ENCODE results near the gene SEZ6L.

The SEZ6L gene

DNA sequence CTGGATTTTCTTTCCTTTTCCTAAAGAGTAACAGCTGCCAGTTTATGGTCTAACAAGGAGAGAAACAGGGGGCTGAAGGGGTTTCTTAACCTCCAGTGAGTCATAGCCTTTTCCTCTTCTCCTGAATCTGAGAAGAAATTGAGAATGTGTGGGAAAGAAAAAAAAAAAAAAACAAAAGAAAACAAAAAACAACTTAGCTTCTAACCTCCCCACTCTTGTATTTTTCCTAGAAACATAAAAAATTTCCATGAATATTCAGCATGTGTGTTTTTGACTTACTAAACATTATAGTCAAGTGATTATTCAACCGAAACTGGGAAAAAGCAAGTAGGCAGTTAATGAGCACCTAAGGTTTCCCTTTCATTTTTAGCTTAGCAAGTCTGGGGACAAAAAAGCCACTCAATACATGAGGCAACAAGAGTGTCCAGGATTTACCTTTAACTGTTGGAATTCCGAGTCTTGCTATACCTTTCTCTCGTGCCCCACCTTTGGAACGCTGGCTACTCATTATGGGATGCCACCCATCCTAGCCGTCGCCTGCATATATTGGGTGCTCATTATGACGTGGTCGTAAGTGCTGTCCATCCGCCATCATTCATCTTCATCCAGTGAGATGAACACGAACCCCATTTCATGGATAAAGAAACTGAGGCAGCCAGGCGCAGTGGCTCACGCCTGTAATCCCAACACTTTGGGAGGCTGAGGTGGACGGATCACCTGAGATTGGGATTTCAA, 262.2 kb downstream of the SEZ6L start:
- DNase-seq = no peak

DNA sequence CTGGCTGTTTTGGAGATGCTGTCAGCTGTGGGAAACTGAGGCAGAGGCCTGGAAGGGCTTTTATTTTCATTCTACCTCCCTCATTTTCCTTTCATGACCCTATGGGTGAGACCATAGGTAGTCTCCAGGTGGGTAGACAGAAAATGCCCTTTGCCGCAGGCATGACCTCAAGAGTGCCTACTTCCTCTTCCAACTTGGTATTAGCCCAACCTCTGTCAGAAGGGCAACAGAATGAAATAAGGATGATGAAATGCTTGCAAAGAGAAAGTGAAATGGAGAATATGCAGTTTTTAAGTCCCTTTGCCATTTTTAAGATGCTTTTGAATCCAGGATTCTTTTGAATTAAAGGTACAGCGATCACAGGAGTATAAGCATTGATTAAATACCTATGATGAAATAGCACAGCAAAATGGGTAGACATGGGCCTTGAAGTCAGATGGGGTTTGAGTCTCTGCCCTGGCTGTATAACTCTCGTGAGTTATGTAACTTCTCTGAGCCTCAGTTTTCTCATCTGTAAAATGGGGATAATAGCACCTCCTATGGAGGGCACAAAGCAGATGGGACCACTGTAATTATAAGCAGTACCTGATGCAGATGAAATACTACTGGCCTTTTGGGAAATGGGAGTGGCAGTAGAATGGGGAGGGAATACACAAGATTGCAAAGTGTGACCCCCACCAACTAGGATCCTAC, 263.5 kb downstream of the SEZ6L start:
- DNase-seq = no peak
